ENCODE results near the gene CFAP70. TPM values are rescaled to one million over a fixed set of nuclear protein-coding genes. Genes with fewer than 3 reads are reported as not detected.

The CFAP70 gene
- total and polyA plus RNA-seq, 2 of the 8 experiments (the other 6 are each of a cell fraction or from before 2014, with no cell fraction given): 0.21 to 0.30 TPM

- H2BK12ac ChIP-seq (ENCODE audit: low read depth, low read length): no peak overlapping the region
- no peak overlapping the region for H2AK5ac ChIP-seq (ENCODE audit: low read depth, low read length)
- CTCF ChIA-PET (ENCODE audit: partially characterized antibody): no interaction called here
- H3K79me2 ChIP-seq (ENCODE audit: control insufficient read depth in 1 of 2, insufficient read depth in 2 of 2, low read length in 2 of 2): no peaks in the 10 kb centered on the region
- no peaks in the 10 kb centered on the region for H3K23me2 ChIP-seq (ENCODE audit: low read depth, low read length)
- no peaks in the 10 kb centered on the region for H3K27me3 ChIP-seq (replicated peaks in 1 of 4; ENCODE audit: control insufficient read depth in 3 of 4, extremely low read depth in 1 of 4, insufficient read depth in 3 of 4, low read length in 3 of 4)
- no peak overlapping the region for H3K4me3 ChIP-seq (ENCODE audit: extremely low read depth in 1 of 4, insufficient read depth in 2 of 4, low read depth in 3 of 4, low read length in 4 of 4)
- H3K9me3 ChIP-seq (ENCODE audit: insufficient read depth in 2 of 2, low read depth in 1 of 2, low read length in 1 of 2): no peaks in the 10 kb centered on the region
- H3K9ac ChIP-seq (replicated peaks in 1 of 4; ENCODE audit: extremely low read depth in 1 of 4, low read depth in 3 of 4, low read length in 3 of 4): no peak overlapping the region
- no peak overlapping the region for H3K4me2 ChIP-seq (ENCODE audit: insufficient read depth in 1 of 2, low read depth in 2 of 2, low read length in 2 of 2)
- no peak overlapping the region for H3K56ac ChIP-seq (replicated peaks; ENCODE audit: insufficient read length, low read depth, low read length)
- no peak overlapping the region for H2BK20ac ChIP-seq (ENCODE audit: low read length)
- H2AFZ ChIP-seq (ENCODE audit: low read length): no peak overlapping the region
- no peaks in the 10 kb centered on the region; a peak in 1 of 7 replicates for H3K4me1 ChIP-seq (replicated peaks in 1 of 4; ENCODE audit: control insufficient read depth in 3 of 4, insufficient read depth in 4 of 4, low read length in 3 of 4)
- no peak overlapping the region for H2BK5ac ChIP-seq (ENCODE audit: low read depth, low read length)
- H3K4ac ChIP-seq (replicated peaks; ENCODE audit: insufficient read length, low read depth, low read length): no peak overlapping the region
- H3K27ac ChIP-seq (ENCODE audit: low read depth, low read length): no peak overlapping the region
- no peaks in the 10 kb centered on the region for H3K36me3 ChIP-seq (ENCODE audit: control insufficient read depth in 2 of 4, insufficient read depth in 4 of 4, low read length in 3 of 4)
- TF ChIP-seq TAF1 (IDR thresholded peaks at IDR 0.05; ENCODE audit: low read depth, low read length) (no peak), POLR2A (IDR thresholded peaks at IDR 0.05; ENCODE audit: control extremely low read depth in 1 of 2, low read depth in 2 of 2, low read length in 2 of 2) (no peak), POU5F1 (IDR thresholded peaks at IDR 0.05; ENCODE audit: low read depth, low read length) (no peak), GABPA (IDR thresholded peaks at IDR 0.05; ENCODE audit: borderline replicate concordance, insufficient read depth, low read length) (no peak), BCL11A (IDR thresholded peaks at IDR 0.05; ENCODE audit: low read depth in 2 of 2, low read length in 2 of 2) (no peak)
- 86% methylated on average over 8 of the region's 8 CpGs; no CpG with 5 or more reads in 1 of the 2 experiments for WGBS, 2 experiments (ENCODE audit: extremely low coverage in 1 of 2, insufficient coverage in 1 of 2, insufficient read length in 1 of 2, insufficient replicate concordance in 2 of 2, low coverage in 1 of 2, low lambda C conversion rate in 2 of 2, missing lambda C conversion rate in 1 of 2)
- H3K14ac ChIP-seq (ENCODE audit: insufficient read length): no peak overlapping the region
- H4K20me1 ChIP-seq (replicated peaks in 1 of 2; ENCODE audit: control insufficient read depth in 1 of 2, insufficient read depth in 2 of 2, low read length in 2 of 2): no peaks in the 10 kb centered on the region
- no peak overlapping the region for H4K8ac ChIP-seq (ENCODE audit: extremely low read depth, insufficient read depth, low read length)
- POLR2A ChIA-PET (ENCODE audit: partially characterized antibody): interaction anchor here (1.4 to 1.5 kb wide), 2 partner anchors 8 to 92 kb away, joined by 4 to 6 read pairs; partner anchors contain the start of gene DNAJC9
- H2BK15ac ChIP-seq (ENCODE audit: low read length): no peak overlapping the region
- no peak overlapping the region for H3K18ac ChIP-seq (ENCODE audit: extremely low read depth, low read length)
- H3K23ac ChIP-seq (ENCODE audit: insufficient read length): no peak overlapping the region
- DNase-seq (ENCODE audit: low read depth in 1 of 2, low spot score in 2 of 2): no peak
- H4K5ac ChIP-seq (ENCODE audit: insufficient read length, low read depth, low read length): no peak overlapping the region
- no peaks in the 10 kb centered on the region for H3K79me1 ChIP-seq (ENCODE audit: low read depth, low read length)
- H2BK120ac ChIP-seq (replicated peaks; ENCODE audit: low read depth, low read length): no peak overlapping the region
- no peak for FAIRE-seq
- H4K91ac ChIP-seq (replicated peaks; ENCODE audit: insufficient read length, low read length): no peak overlapping the region
Observed at GRCh38 chr10:73338801-73339368, 19.8 kb downstream of the CFAP70 start.
